NB4 (cell line): ENCODE results near the gene SLC26A2.
"Not testable (repeated sequence)": the region's sequence is repeated elsewhere in the genome, so short reads cannot be mapped to it uniquely, and the experiment has no call there.

ENCODE experiments used
- MYC ChIP-seq: IDR thresholded peaks from 2 replicates; pipeline ENCODE4 v1.6.1; 2011; ENCODE audit warnings: low read depth, low read length
- POLR2A ChIP-seq: IDR thresholded peaks from 2 replicates; pipeline ENCODE4 v1.6.1; 2011; ENCODE audit warnings: mild to moderate bottlenecking; ENCODE audit not compliant: insufficient read length; ENCODE audit errors: extremely low read depth
- TF ChIP-seq, protein P1 (sequence below): IDR thresholded peaks from one replicate; pipeline ENCODE4 v1.5.1; 2012; ENCODE audit warnings: low read depth, low read length
- TF ChIP-seq, protein P2 (sequence below): IDR thresholded peaks from 2 replicates; pipeline ENCODE4 v1.6.1; 2011; ENCODE audit warnings: low read depth, low read length

DNA sequence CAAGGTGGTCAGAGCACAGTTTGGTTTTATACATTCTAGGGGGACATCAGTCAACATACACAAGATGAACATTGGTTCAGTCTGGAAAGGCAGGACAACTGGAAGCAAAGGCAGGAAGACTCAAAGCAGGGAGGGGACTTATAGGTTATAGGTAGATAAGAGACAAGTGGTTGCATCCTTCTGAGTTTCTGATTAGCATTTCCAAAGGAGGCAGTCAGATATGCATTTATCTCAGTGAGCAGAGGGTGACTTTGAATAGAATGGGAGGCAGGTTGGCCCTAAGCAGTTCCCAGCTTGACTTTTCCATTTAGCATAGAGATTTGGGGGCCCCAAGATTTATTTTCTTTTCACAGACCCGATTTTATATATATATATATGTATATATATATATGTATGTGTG lies 67.5 kb downstream of the SLC26A2 start:
- TF ChIP-seq, protein P1, sequence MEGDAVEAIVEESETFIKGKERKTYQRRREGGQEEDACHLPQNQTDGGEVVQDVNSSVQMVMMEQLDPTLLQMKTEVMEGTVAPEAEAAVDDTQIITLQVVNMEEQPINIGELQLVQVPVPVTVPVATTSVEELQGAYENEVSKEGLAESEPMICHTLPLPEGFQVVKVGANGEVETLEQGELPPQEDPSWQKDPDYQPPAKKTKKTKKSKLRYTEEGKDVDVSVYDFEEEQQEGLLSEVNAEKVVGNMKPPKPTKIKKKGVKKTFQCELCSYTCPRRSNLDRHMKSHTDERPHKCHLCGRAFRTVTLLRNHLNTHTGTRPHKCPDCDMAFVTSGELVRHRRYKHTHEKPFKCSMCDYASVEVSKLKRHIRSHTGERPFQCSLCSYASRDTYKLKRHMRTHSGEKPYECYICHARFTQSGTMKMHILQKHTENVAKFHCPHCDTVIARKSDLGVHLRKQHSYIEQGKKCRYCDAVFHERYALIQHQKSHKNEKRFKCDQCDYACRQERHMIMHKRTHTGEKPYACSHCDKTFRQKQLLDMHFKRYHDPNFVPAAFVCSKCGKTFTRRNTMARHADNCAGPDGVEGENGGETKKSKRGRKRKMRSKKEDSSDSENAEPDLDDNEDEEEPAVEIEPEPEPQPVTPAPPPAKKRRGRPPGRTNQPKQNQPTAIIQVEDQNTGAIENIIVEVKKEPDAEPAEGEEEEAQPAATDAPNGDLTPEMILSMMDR = not testable (repeated sequence)
- not testable (repeated sequence) for TF ChIP-seq POLR2A, MYC
- TF ChIP-seq, protein P2, sequence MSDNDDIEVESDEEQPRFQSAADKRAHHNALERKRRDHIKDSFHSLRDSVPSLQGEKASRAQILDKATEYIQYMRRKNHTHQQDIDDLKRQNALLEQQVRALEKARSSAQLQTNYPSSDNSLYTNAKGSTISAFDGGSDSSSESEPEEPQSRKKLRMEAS = not testable (repeated sequence)
